ENCODE results near the gene TUB.
A peak's percentile ranks its signal among the peaks of the same experiment; 100 is the strongest.

Gene TUB

DNA sequence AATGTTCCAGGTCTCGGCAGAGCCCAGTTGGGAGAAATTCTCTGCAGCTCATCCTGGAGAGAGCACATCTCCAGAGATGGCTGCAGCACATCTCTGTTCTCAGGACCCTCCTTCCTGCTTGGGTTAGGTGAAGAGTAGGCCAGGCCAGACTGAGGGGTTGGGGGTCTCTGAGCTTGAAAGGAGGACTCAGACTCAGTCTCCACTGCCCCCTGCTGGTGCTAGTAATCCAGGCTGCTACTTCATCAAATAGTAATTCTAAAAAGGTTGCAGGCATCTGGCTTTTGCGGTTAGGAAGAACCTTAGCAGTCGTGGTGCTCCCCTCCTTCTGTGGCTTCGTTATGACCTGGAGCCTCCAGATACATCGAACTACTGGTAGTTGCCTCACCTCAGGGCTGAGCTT is 9.7 kb downstream of the TUB start:
- peak in 1 of 2 donors; percentile 9 for DNase-seq (ENCODE audit: low read depth in 2 of 2)

GRCh38 chr11:8091721-8092120 is 10.7 kb downstream of the TUB start:
- DNase-seq (ENCODE audit: low read depth in 2 of 2): no peak

DNA sequence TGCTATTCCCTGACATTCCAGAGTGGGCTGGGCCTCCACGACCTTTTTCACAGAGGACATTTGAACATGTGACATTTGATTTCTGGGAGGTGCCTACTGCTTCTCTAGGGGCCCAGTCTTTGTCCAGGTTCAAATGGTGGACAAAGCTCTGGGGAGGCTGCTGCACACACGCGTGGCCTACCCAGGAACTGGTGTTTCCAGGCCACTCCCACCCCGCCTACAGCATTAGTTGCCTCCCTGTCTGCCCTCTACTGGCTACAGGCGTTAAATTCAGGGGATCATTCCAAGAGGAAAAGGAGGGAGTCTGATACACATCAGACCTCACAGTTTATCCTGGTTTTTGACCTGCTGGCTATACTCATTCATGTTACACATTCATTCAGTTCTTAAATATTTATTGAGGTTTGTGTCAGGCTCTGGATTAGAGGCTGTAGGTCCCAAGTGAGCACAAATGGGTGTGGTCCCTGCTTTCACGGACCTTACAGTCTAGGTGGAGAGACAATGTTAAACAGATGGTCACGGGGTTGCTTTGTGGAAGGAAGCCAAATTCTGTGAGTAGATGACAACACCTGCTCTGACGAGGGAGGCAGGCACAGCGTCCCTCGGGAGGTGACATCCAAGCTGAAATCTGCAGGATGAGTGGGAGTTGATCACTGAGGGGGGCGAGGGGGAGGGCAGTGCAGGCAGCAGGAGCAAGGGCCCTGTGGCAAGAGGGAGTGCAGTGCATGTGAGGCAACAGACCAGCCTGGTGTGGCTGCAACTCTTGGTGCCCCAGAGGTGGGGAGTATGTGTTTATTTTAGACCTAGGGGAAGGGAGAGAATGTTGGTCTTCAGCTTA is 11.8 kb downstream of the TUB start:
- peak in 1 of 2 donors; percentile 25 for DNase-seq (ENCODE audit: low read depth in 2 of 2)

GRCh38 chr11:8093931-8094575 is 13.0 kb downstream of the TUB start:
- no peak for DNase-seq (ENCODE audit: low read depth in 2 of 2)

DNA sequence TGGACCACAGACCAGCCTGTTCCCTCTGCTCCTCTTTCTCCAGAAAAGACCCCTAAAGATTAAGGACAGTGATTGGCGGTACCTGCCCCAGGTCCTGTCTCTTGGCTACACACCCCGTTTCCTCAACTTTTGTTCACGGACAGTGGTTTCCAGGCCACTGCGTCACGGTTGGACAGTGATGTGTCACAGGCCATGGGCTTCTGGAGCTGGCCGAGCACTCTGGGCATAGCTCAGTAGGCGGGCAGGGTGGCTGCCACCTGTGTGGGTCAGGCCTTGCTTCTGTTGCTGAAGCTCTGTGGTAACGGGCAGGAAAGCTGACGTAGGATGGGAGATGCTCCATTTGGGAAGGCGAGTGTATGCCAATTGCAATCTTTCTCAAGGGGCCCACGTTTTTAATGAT is 13.6 kb downstream of the TUB start:
- DNase-seq (ENCODE audit: low read depth in 2 of 2): no peak

GRCh38 chr11:8095371-8095770 is 14.4 kb downstream of the TUB start:
- DNase-seq (ENCODE audit: low read depth in 2 of 2): no peak

DNA sequence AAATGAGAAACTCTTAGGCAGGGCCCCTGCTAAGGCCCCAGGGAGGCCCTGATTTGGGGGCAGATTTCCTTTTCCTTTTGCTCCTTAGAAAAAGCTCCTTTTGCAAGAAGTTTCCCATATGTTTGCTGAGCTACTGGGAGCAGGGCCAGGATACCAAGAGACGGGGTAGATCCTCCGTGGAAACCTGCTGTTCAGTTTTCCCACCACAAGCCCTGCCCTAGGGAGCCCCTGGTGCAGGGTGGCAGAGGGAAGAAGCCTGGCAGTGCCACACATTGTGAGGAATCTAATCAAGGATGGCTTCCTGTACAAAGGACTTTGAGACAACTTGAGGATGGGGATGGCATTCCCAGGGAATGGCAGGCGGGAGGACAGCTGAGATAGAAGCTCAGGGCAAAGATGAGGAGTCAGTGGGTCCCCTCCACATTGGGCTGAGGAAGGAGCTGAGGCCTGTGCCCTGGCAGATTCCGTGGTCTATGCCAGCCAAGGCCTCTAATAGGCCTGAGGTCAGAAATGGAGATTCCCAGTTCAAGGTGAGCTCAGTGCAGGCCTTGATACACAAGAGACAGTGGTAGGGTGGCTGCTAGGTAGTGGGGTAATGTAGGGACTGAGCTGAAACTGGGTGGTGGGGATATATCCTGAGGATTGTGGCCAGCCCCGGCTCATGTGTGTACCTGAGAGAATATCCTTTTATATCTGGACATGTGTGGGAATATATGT is 15.0 kb downstream of the TUB start:
- DNase-seq (ENCODE audit: low read depth in 2 of 2): no peak

DNA sequence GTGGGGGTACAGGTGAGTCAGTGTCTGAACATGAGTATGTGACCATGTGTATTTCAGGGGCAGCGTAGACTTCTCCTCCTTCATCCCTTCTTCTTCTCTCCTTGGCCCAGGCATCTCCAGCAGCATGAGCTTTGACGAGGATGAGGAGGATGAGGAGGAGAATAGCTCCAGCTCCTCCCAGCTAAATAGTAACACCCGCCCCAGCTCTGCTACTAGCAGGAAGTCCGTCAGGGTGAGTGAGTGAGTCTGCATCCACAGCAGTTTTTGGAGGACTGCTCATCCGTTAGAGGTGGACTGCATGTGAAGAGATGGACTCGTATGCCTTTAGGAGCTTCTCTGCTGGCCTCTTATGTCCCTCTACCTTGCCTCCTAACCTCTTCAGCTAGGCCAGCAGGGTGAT is 15.6 kb downstream of the TUB start:
- DNase-seq (ENCODE audit: low read depth in 2 of 2): no peak

GRCh38 chr11:8097062-8097461 is 16.1 kb downstream of the TUB start:
- DNase-seq (ENCODE audit: low read depth in 2 of 2): no peak

GRCh38 chr11:8097468-8097867 is 16.5 kb downstream of the TUB start:
- no peak for DNase-seq (ENCODE audit: low read depth in 2 of 2)

DNA sequence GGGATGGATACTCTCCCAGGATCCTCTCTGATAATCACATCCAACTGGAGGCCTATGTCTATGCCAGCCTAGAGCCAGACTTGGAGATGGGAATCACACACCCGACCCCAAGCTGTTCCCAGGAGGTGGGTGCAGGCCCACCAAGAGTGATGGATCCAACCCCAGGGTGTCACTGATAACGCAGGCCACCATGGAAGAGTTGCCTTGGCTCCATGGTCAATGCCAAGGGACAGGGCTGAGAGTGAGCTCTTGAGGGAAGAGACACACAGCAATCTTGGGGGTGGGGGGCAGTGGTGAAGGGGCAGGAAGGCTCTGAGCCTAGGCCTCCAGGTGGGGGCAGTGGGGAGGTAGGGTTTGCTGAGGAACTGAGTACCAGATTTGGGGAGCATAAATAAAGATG is 16.9 kb downstream of the TUB start:
- no peak for DNase-seq (ENCODE audit: low read depth in 2 of 2)

DNA sequence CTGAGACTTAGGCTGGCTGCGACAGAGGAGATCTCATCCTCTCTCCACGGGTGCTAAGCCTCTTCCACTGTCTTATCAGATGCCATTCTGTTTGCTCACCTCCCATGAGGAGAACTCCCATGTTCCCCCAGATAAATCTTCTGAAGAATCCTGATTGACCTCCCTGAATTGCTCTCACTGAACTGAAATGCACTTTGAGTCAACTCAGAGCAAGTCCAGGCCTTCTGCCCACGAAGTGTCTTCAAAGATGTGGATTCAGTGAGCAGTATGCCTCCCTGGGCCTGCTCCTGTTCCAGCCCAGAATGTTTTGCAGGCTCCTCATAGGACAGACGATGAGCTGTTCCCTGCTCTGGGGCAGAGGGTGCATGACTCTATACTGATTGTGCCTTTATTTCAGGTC is 17.4 kb downstream of the TUB start:
- no peak for DNase-seq (ENCODE audit: low read depth in 2 of 2)

DNA sequence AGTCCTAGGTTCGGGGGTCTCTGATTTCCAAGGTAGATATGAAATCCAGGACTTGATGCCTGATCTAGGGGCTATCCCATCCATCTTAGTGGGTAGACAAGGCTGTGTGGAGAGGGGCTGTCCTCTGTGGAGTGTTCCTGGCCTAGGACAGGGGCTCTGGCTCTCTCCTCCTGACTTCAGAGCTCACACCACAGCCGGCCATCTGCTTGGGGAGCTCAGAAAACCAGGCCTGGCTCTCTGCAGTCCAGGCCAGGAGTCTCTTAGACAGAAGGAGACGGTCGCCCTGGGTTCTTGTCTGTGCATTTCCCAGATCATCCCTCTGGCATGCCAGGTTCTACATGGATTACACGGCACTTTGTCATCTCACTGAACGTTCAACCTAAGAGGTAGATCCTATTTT is 17.9 kb downstream of the TUB start:
- no peak for DNase-seq (ENCODE audit: low read depth in 2 of 2)

GRCh38 chr11:8099291-8099899 is 18.4 kb downstream of the TUB start:
- peak; percentile 62 to 69 for DNase-seq (ENCODE audit: low read depth in 2 of 2)

DNA sequence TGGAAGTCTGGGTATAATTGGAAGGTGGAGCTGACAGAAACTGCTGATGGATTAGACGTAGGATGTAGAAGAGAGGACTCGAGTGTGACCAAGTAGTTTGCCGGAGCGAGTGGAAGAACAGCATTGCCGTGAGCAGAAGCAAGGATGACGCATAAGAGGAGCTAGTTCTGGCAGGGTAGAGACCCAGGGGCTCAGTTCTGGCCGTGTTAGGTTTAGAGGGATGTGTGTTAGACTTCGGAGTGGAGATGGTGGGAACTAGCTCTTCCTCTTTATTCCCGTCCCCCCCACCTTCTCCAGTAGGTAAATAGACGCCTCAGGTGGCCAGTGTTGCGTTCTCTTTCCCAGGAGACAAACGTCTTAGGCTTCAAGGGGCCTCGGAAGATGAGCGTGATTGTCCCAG is 19.1 kb downstream of the TUB start:
- no peak for DNase-seq (ENCODE audit: low read depth in 2 of 2)

DNA sequence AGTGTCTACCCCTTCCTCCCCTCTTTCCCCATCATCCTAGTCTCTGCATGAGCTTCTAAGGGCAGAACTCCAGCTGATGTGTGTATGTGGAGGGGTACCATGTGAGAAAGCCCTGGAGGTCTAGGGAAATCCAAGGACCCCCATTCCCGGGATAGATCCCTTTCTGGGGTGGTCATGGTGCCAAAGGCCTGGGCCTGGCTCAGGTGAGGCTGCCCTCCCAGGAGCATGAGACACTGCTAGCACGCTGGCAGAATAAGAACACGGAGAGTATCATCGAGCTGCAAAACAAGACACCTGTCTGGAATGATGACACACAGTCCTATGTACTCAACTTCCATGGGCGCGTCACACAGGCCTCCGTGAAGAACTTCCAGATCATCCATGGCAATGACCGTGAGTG is 19.6 kb downstream of the TUB start:
- no peak for DNase-seq (ENCODE audit: low read depth in 2 of 2)

DNA sequence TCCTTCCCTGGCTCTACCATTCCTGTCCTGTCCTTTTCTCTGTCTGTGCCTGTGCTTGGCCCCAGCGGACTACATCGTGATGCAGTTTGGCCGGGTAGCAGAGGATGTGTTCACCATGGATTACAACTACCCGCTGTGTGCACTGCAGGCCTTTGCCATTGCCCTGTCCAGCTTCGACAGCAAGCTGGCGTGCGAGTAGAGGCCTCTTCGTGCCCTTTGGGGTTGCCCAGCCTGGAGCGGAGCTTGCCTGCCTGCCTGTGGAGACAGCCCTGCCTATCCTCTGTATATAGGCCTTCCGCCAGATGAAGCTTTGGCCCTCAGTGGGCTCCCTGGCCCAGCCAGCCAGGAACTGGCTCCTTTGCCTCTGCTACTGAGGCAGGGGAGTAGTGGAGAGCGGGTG is 20.4 kb downstream of the TUB start:
- no peak for DNase-seq (ENCODE audit: low read depth in 2 of 2)

GRCh38 chr11:8102296-8102915 is 21.4 kb downstream of the TUB start:
- DNase-seq (ENCODE audit: low read depth in 2 of 2): no peak

DNA sequence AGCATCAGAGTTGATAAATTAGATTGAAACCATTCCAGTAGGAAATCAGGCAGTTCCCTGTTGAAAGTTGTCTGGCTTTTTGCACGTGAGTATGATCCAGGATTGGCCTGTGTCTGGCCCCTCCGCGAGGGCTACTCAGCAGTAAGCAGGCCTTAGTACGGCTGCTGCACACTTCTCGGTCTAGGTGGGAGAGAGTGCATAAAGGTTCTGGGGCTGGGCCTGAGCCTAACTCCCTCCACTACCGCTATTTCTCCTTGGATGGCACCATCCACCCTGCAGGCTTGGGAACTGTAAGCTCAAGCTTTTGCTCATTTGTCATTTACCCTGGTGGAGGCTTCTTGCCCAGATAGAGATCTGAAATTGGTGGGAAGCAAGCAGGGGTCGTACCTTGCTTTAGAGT is 22.0 kb downstream of the TUB start:
- DNase-seq (ENCODE audit: low read depth in 2 of 2): no peak

- no peak for DNase-seq (ENCODE audit: low read depth in 2 of 2)
Observed at GRCh38 chr11:8103909-8104308, 22.9 kb downstream of the TUB start.

DNA sequence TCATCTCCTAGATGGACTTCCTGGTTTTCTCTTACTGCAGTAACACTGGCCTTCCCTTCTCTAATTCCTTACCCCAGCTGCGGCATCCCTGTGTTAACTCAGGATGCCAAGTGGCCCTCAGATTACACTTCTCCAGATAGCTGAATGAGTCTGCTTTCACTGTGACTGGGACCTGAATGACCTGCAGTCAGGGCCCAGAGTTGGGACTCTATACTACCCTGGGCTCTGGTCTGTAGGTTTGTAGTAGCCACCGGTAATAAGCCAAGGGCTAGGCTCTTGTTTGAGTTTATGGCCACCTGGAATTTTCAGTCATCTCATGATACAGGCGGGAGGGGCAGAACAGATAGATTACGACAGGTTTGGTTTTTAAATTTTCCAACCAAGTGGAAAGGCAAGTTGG is 24.1 kb downstream of the TUB start:
- DNase-seq (ENCODE audit: low read depth in 2 of 2): no peak

DNA sequence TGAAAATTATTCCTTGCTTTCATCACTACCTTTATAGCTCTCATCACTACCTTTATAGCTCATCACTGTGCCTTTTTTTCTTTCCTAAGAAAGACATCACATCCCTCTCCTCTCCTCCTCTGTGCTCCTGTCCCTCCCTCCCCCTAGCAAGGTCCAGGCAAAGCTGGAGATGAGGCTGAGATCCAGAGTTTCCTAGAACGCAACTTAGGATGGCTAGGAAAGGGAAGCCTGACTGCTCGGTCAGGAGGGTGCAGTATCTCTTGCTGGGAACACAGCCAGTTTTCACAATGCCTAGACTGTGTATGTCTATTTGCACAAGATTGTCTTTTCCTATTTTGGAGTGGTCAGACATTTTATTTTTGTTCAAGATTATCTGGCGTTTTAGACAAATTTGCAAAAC is 24.7 kb downstream of the TUB start:
- DNase-seq (ENCODE audit: low read depth in 2 of 2): no peak

All from stimulated activated CD4-positive, alpha-beta T cell treated with anti-CD3 and anti-CD28 coated beads, Interleukin-1b, Interleukin-23, amount 100 ng/mL, for 4 hours (primary cell).